ENCODE measurements around the gene CDK18. TPM values are rescaled to one million over a fixed set of nuclear protein-coding genes. Genes with fewer than 3 reads are reported as not detected.

The CDK18 gene
- total RNA-seq, 2 experiments from 2014 or later: 8.4 to 10.4 TPM

DNA sequence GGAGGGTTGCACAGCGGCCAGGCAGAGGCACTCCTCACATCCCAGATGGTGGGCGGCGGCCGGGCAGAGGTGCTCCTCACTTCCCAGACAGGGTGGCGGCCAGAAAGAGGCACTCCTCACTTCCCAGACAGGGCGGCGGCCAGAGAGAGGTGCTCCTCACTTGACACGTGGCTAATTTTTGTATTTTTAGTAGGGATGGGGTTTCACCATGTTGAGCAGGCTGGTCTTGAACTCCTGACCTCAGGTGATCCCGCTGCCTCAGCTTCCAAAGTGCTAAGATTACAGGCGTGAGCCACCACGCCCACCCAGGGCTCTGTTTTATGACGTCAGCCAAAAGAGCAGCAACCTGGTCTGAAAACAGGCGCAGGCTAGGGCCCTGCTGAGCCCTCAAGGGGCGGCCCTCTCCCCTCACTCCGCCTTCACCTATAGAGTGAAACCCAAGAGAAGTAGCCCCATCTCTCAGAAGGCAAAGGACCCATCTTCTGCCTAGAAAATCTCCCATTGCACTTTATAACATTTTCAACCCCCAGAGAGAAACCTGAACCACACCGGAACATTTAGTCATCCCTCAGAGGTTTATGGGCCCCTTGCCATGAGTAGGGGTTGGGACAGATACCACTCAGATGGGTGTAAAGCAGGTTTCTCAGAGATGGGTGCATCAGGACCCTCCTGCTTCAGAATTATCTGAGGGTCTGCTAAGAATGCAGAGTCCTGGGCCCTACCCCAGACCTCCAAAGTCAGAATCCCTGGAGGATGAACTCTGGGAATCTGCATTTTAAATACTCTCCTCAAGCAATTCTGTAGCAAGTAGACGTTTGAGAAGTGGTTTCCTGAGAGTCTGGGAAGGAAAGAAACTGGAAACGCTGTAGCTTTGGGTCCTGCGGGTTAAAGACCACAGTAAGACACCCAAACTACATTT is 40.8 kb downstream of the CDK18 start:
- DNase-seq (no peak), ATAC-seq (no peak)
- no peaks in the 10 kb centered on the region for H3K36me3 Mint-ChIP-seq (ENCODE audit: low read depth)
- POLR2A ChIA-PET: interaction anchor here (0.7 kb wide), 1 partner anchor 325 kb away, joined by 3 read pairs; no protein-coding TSS in a partner anchor
- H3K27ac Mint-ChIP-seq: no peak overlapping the region
- peaks cover 10% of the 10 kb centered on the region for H3K4me1 Mint-ChIP-seq (ENCODE audit: low read depth)
- intact Hi-C loops (cut with micrococcal nuclease): no loop called here
- CTCF ChIA-PET: interaction anchor here (1.0 to 1.4 kb wide), 5 partner anchors 10 to 60 kb away, joined by 3 to 6 read pairs (median 4); no protein-coding TSS in a partner anchor
- H3K9me3 Mint-ChIP-seq: no peaks in the 10 kb centered on the region
- H3K4me3 Mint-ChIP-seq: no peak overlapping the region
- peaks cover 50% of the 10 kb centered on the region for H3K27me3 Mint-ChIP-seq
- TF ChIP-seq, protein P1, sequence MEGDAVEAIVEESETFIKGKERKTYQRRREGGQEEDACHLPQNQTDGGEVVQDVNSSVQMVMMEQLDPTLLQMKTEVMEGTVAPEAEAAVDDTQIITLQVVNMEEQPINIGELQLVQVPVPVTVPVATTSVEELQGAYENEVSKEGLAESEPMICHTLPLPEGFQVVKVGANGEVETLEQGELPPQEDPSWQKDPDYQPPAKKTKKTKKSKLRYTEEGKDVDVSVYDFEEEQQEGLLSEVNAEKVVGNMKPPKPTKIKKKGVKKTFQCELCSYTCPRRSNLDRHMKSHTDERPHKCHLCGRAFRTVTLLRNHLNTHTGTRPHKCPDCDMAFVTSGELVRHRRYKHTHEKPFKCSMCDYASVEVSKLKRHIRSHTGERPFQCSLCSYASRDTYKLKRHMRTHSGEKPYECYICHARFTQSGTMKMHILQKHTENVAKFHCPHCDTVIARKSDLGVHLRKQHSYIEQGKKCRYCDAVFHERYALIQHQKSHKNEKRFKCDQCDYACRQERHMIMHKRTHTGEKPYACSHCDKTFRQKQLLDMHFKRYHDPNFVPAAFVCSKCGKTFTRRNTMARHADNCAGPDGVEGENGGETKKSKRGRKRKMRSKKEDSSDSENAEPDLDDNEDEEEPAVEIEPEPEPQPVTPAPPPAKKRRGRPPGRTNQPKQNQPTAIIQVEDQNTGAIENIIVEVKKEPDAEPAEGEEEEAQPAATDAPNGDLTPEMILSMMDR (IDR thresholded peaks at IDR 0.05): no peak

DNA sequence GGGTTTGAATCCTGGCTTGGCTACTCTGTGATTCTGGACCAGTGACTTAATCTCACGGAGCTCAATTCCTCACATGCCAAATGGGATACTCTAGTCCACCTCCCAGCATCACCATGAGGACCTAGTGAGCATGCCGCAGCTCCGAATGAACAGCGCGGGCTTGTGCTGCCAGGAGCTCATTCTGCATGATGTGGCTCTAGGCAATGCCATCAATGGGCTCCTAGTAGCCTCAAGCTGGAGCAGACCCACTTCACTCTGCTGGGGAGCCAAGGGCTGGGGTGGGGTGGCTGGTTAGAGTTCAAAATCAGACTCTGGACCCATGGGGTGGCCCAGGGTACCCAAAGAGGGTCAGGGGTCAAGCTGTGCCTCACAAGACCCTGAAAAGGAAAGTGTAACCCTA is 41.5 kb downstream of the CDK18 start:
- Mint-ChIP-seq H3K4me1 (ENCODE audit: low read depth) (peaks cover 10% of the 10 kb centered on the region), H3K36me3 (ENCODE audit: low read depth) (no peaks in the 10 kb centered on the region), H3K27ac (no peak overlapping the region), H3K9me3 (no peaks in the 10 kb centered on the region), H3K27me3 (peaks cover 50% of the 10 kb centered on the region), H3K4me3 (no peak overlapping the region)
- ChIA-PET CTCF (interaction anchor here (1.0 to 1.4 kb wide), 4 partner anchors 15 to 61 kb away, joined by 3 to 6 read pairs (median 4); no protein-coding TSS in a partner anchor), POLR2A (interaction anchor here (0.7 kb wide), 1 partner anchor 326 kb away, joined by 3 read pairs; no protein-coding TSS in a partner anchor)
- ATAC-seq (no peak), DNase-seq (no peak)
- intact Hi-C loops (cut with micrococcal nuclease): no loop called here
- TF ChIP-seq, protein P1 (IDR thresholded peaks at IDR 0.05): no peak

DNA sequence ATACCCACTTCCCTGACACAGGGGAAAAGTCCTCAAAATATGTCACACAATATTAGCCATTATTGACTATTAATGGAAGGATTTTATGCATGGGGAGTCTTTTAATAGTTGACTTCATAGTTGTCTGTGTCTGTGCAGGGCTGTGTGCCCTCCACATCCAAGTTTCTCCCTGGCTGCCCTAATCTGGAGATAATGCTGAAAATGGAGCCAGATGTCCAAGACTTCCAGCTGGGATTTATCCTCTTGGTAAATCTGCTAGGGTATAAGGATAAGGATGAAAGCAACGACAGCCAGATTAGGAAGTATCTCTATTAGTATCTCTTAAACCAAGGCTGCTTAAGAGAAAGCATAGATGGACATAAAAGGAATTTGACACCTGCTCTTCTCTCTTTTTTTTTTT is 42.1 kb downstream of the CDK18 start:
- ChIA-PET CTCF (interaction anchor here (1.0 to 1.4 kb wide), 4 partner anchors 16 to 61 kb away, joined by 3 to 6 read pairs (median 4); no protein-coding TSS in a partner anchor), POLR2A (no interaction called here)
- DNase-seq (no peak), ATAC-seq (no peak)
- Mint-ChIP-seq H3K27ac (no peak overlapping the region), H3K4me1 (ENCODE audit: low read depth) (peaks cover 10% of the 10 kb centered on the region), H3K9me3 (no peaks in the 10 kb centered on the region), H3K36me3 (ENCODE audit: low read depth) (no peaks in the 10 kb centered on the region), H3K27me3 (peaks cover 49% of the 10 kb centered on the region), H3K4me3 (no peak overlapping the region)
- intact Hi-C loops (cut with micrococcal nuclease): no loop called here
- TF ChIP-seq, protein P1 (IDR thresholded peaks at IDR 0.05): no peak

DNA sequence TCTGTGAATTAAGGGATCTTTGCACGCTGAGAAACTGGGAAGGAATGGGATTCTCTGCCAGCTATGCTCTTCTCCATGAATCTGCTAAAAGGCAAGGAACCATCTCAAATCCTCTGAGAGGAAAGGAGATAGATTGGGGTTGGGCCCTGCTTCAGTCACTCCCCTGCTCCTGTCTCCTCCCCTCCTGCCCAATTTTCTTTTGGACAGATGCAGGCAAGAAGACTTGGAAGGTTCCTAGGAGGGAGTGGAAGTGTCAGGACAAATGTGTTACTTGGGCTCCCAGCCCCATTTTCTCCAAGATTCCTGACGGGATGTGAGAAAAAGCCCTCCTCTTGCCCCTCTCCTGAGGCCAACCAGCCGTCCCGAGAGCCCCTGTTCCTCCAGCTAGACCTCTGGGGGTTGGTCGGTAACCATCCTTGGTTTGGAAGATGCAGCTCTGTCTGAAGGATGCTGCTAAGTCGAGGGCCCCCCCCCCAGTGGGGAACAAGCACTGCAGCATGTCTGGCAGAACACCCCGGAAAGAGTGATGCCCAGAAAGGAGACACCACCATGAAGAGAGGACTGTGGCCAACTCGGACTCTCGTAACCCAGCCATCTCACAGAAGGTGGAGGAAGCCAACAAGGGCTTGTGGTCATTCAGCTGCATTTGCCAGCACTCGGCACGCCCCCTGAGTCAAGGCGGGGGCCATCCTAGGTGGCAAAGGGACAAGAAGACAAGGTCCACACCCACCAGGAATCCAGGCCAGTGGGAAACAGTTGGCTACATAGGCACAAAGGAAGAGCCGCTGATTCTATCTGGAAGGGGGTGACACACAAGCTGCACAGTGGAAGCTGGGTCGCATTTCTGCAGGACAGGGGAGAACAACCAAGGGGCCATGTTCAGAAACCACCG is 43.7 kb downstream of the CDK18 start:
- ChIA-PET POLR2A (no interaction called here), CTCF (interaction anchor here (1.1 to 1.7 kb wide), 2 partner anchors 60 to 213 kb away, joined by 3 to 4 read pairs; no protein-coding TSS in a partner anchor)
- no peak overlapping the region for H3K4me3 Mint-ChIP-seq
- H3K9me3 Mint-ChIP-seq: no peaks in the 10 kb centered on the region
- H3K36me3 Mint-ChIP-seq (ENCODE audit: low read depth): no peaks in the 10 kb centered on the region
- intact Hi-C loops (cut with micrococcal nuclease): no loop called here
- no peak overlapping the region for H3K27ac Mint-ChIP-seq
- DNase-seq (no peak), ATAC-seq (no peak)
- H3K27me3 Mint-ChIP-seq: peaks cover 41% of the 10 kb centered on the region
- peaks cover 10% of the 10 kb centered on the region for H3K4me1 Mint-ChIP-seq (ENCODE audit: low read depth)
- TF ChIP-seq, protein P1 (IDR thresholded peaks at IDR 0.05): no peak
